ENCODE measurements around the gene CLDN2.

Gene CLDN2

DNA sequence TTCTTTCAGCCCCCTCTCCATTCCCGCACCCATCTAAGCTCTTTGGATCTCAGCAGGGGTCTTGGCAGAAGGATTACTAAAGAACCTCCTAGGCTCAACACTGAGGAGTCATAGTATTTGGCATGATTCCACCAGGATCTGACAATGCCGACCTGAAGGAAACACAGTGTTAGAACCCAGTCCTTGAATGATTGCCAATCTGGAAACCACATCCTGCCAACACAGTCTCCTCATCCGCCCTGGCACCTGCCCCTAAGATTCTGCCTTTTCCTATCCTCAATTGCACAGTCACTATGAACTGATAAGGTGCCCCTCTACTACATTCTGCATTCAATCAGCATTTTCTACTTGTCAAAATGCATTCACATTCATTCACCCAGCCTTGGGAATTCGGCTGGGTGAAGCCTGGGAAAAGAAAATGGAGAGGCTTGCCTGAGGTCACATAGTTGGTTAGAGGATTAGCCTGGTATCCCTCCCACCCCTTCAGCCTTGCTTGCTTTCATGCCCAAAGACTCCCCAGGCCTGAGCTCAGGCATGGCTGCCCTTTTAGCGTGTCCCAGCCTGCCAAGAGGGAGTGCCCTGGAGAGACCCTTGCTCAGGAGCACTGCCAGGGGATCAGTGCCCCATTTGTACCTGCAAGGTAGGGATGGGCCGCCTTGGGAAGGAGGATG lies 2.2 kb upstream of the CLDN2 start:
- peaks cover 0 to 17% (median 6%) of the 10 kb centered on the region in 5 donors for H3K27me3 ChIP-seq (ENCODE audit: control insufficient read depth in 5 of 5, insufficient read depth in 4 of 5, low read length in 5 of 5)
- no peak overlapping the region for H3K27ac ChIP-seq (ENCODE audit: low read depth, low read length)
- H3K4me1 ChIP-seq (ENCODE audit: control insufficient read depth in 5 of 5, insufficient read depth in 5 of 5, low read length in 5 of 5), result peaks cover 0 to 4% (median 0%) of the 10 kb centered on the region in 5 donors
- no peaks in the 10 kb centered on the region for H3K9me3 ChIP-seq (ENCODE audit: control insufficient read depth in 5 of 5, low read length in 5 of 5)
- H3K36me3 ChIP-seq (ENCODE audit: control insufficient read depth in 5 of 5, insufficient read depth in 5 of 5, low read length in 5 of 5), result no peaks in the 10 kb centered on the region
- no peak overlapping the region for H3K9ac ChIP-seq (ENCODE audit: low read length in 5 of 5)
- no peak overlapping the region for H3K4me3 ChIP-seq (ENCODE audit: low read depth in 1 of 5, low read length in 5 of 5)

DNA sequence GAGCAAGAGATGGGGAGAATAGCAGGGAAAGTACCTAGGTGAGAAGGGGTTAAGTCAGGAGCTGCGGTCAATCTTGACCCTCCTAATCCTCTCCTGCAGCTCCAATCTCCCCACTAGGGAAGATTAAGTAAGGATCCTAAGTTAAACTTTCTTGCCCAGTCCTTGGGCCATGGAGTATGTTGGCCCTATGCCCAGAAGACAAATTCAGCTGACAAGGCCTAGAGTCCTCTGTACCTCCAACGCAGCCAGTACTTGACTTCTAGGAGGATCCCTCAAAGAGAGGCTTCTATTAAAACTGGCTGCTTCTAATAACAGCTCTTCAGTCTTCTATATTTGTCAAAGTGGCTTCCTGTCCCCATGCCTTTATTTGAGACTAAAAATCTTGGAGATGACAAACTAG lies 1.4 kb downstream of the CLDN2 start:
- Histone ChIP-seq H3K9ac (ENCODE audit: low read length in 5 of 5) (no peak overlapping the region), H3K27ac (ENCODE audit: low read depth, low read length) (no peak overlapping the region), H3K36me3 (ENCODE audit: control insufficient read depth in 5 of 5, insufficient read depth in 5 of 5, low read length in 5 of 5) (no peaks in the 10 kb centered on the region), H3K27me3 (ENCODE audit: control insufficient read depth in 5 of 5, insufficient read depth in 4 of 5, low read length in 5 of 5) (peaks cover 0 to 17% (median 6%) of the 10 kb centered on the region in 5 donors), H3K4me1 (ENCODE audit: control insufficient read depth in 5 of 5, insufficient read depth in 5 of 5, low read length in 5 of 5) (peaks cover 0 to 4% (median 0%) of the 10 kb centered on the region in 5 donors), H3K9me3 (ENCODE audit: control insufficient read depth in 5 of 5, low read length in 5 of 5) (no peaks in the 10 kb centered on the region), H3K4me3 (ENCODE audit: low read depth in 1 of 5, low read length in 5 of 5) (no peak overlapping the region)

DNA sequence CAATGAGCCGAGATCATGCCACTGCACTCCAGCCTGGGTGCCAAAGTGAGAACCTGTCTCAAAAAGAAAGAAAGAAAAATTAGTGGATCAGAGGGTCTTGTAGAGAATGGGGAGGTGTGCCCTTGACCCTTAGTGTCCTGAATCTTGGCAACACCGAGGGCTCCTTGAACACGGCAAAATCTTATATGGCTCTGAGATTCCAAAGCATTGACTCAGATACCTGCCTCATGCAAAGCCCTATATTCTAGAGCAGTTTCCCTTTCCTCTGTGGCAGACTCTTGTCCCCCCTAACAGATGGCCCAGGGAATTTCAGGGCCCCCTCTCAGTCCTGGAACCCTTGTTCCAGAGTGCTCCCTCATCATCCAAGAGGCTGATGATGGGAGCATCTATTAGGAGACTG lies 6.8 kb downstream of the CLDN2 start:
- H3K9ac ChIP-seq (ENCODE audit: low read length in 5 of 5), result no peak overlapping the region
- H3K9me3 ChIP-seq (ENCODE audit: control insufficient read depth in 5 of 5, low read length in 5 of 5), result no peaks in the 10 kb centered on the region
- no peak overlapping the region for H3K27ac ChIP-seq (ENCODE audit: low read depth, low read length)
- peaks cover 0 to 3% (median 0%) of the 10 kb centered on the region in 5 donors for H3K4me1 ChIP-seq (ENCODE audit: control insufficient read depth in 5 of 5, insufficient read depth in 5 of 5, low read length in 5 of 5)
- no peaks in the 10 kb centered on the region for H3K36me3 ChIP-seq (ENCODE audit: control insufficient read depth in 5 of 5, insufficient read depth in 5 of 5, low read length in 5 of 5)
- no peak overlapping the region for H3K4me3 ChIP-seq (ENCODE audit: low read depth in 1 of 5, low read length in 5 of 5)
- H3K27me3 ChIP-seq (ENCODE audit: control insufficient read depth in 5 of 5, insufficient read depth in 4 of 5, low read length in 5 of 5), result peaks cover 0 to 11% (median 5%) of the 10 kb centered on the region in 5 donors

DNA sequence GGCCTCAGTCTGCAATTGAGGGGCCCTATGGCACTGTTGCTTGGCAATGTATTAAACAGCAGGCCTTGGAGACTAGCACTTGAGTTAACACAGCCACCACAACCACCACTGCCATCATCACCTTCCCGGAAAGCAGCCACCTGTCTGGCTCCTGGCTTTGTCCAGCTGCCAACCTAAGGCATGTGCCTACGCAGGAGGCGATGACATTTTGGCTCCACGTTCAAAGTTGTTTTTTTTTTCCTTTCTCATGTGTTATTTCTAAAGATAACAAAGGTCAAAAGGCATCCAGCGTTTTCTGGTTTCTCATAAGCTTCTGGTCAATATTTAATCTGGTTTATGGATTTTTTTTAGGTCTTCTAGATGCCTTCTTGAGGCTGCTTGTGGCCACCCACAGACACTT lies 7.5 kb downstream of the CLDN2 start:
- no peaks in the 10 kb centered on the region for H3K36me3 ChIP-seq (ENCODE audit: control insufficient read depth in 5 of 5, insufficient read depth in 5 of 5, low read length in 5 of 5)
- no peaks in the 10 kb centered on the region for H3K9me3 ChIP-seq (ENCODE audit: control insufficient read depth in 5 of 5, low read length in 5 of 5)
- H3K4me1 ChIP-seq (ENCODE audit: control insufficient read depth in 5 of 5, insufficient read depth in 5 of 5, low read length in 5 of 5), result peaks cover 0 to 9% (median 0%) of the 10 kb centered on the region in 5 donors
- H3K4me3 ChIP-seq (ENCODE audit: low read depth in 1 of 5, low read length in 5 of 5), result no peak overlapping the region
- no peak overlapping the region for H3K27ac ChIP-seq (ENCODE audit: low read depth, low read length)
- H3K27me3 ChIP-seq (ENCODE audit: control insufficient read depth in 5 of 5, insufficient read depth in 4 of 5, low read length in 5 of 5), result peaks cover 0 to 11% (median 5%) of the 10 kb centered on the region in 5 donors
- H3K9ac ChIP-seq (ENCODE audit: low read length in 5 of 5), result no peak overlapping the region

DNA sequence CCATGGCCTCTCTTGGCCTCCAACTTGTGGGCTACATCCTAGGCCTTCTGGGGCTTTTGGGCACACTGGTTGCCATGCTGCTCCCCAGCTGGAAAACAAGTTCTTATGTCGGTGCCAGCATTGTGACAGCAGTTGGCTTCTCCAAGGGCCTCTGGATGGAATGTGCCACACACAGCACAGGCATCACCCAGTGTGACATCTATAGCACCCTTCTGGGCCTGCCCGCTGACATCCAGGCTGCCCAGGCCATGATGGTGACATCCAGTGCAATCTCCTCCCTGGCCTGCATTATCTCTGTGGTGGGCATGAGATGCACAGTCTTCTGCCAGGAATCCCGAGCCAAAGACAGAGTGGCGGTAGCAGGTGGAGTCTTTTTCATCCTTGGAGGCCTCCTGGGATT lies 8.0 kb downstream of the CLDN2 start:
- Histone ChIP-seq H3K36me3 (ENCODE audit: control insufficient read depth in 5 of 5, insufficient read depth in 5 of 5, low read length in 5 of 5) (no peaks in the 10 kb centered on the region), H3K9me3 (ENCODE audit: control insufficient read depth in 5 of 5, low read length in 5 of 5) (no peaks in the 10 kb centered on the region), H3K27me3 (ENCODE audit: control insufficient read depth in 5 of 5, insufficient read depth in 4 of 5, low read length in 5 of 5) (peaks cover 0 to 11% (median 5%) of the 10 kb centered on the region in 5 donors), H3K4me1 (ENCODE audit: control insufficient read depth in 5 of 5, insufficient read depth in 5 of 5, low read length in 5 of 5) (peaks cover 0 to 15% (median 3%) of the 10 kb centered on the region in 5 donors), H3K27ac (ENCODE audit: low read depth, low read length) (no peak overlapping the region), H3K9ac (ENCODE audit: low read length in 5 of 5) (no peak overlapping the region), H3K4me3 (ENCODE audit: low read depth in 1 of 5, low read length in 5 of 5) (no peak overlapping the region)

DNA sequence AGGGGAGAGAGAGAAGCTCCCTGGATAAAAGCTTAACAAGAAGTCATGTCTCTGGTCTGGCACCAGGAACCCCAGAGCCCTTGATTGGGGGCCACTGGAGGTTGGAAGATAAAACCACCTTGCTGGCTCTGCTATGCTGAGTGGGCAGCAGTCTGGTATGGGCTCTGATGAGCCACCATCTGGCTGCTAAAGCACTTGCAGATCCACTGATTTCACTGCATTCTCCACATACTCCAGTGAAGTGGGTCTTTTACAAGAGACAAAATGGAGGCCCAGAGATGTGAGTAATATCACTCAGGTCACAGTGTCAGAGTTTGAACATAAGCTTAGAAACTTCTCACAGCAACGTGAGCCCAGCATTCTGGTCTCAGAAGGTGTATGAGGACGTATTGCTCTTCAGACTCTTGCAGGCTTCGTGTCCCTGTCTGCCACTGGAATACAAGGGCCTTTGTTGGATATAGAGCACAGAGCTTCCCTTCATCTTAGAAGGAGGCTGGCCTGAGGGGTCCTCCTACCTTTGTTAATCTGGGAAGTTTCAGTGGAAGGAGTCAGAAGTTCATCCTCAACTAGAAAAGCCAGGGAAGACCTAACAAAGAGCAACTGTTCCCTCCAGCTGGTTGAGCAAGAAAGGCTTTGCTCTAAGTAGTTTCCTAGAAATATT lies 11.8 kb downstream of the CLDN2 start:
- Histone ChIP-seq H3K9ac (ENCODE audit: low read length in 5 of 5) (no peak overlapping the region), H3K9me3 (ENCODE audit: control insufficient read depth in 5 of 5, low read length in 5 of 5) (no peaks in the 10 kb centered on the region), H3K4me3 (ENCODE audit: low read depth in 1 of 5, low read length in 5 of 5) (no peak overlapping the region), H3K36me3 (ENCODE audit: control insufficient read depth in 5 of 5, insufficient read depth in 5 of 5, low read length in 5 of 5) (no peaks in the 10 kb centered on the region), H3K27ac (ENCODE audit: low read depth, low read length) (peak overlapping the region; percentile 78), H3K27me3 (ENCODE audit: control insufficient read depth in 5 of 5, insufficient read depth in 4 of 5, low read length in 5 of 5) (peaks cover 0 to 11% (median 3%) of the 10 kb centered on the region in 5 donors), H3K4me1 (ENCODE audit: control insufficient read depth in 5 of 5, insufficient read depth in 5 of 5, low read length in 5 of 5) (peaks cover 0 to 23% (median 10%) of the 10 kb centered on the region in 5 donors)

DNA sequence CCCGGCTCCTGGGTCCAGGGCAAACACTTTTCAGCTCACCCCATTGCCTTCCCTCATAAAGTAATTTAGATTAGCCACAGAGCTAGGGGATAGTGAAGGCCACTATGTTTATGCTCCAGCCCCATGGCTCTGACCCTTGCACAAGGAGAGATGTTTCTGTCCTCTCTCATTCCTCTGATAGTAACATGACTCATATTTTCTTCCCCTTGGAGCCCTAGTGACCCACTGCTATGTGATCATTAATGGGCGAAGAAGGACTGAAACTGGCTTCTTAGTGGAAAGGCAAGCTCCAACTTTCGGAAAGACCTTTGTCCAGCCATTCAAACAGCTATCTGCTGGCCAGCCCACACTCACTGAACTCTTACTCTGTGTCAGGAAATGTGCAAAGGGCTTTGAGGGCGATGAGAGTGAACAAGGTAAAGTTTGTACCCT lies 12.3 kb downstream of the CLDN2 start:
- Histone ChIP-seq H3K4me1 (ENCODE audit: control insufficient read depth in 5 of 5, insufficient read depth in 5 of 5, low read length in 5 of 5) (peaks cover 0 to 23% (median 10%) of the 10 kb centered on the region in 5 donors), H3K27me3 (ENCODE audit: control insufficient read depth in 5 of 5, insufficient read depth in 4 of 5, low read length in 5 of 5) (peaks cover 0 to 11% (median 3%) of the 10 kb centered on the region in 5 donors), H3K9ac (ENCODE audit: low read length in 5 of 5) (no peak overlapping the region), H3K27ac (ENCODE audit: low read depth, low read length) (peak overlapping the region; percentile 78), H3K9me3 (ENCODE audit: control insufficient read depth in 5 of 5, low read length in 5 of 5) (no peaks in the 10 kb centered on the region), H3K36me3 (ENCODE audit: control insufficient read depth in 5 of 5, insufficient read depth in 5 of 5, low read length in 5 of 5) (peaks cover 0 to 1% (median 0%) of the 10 kb centered on the region in 5 donors), H3K4me3 (ENCODE audit: low read depth in 1 of 5, low read length in 5 of 5) (no peak overlapping the region)

DNA sequence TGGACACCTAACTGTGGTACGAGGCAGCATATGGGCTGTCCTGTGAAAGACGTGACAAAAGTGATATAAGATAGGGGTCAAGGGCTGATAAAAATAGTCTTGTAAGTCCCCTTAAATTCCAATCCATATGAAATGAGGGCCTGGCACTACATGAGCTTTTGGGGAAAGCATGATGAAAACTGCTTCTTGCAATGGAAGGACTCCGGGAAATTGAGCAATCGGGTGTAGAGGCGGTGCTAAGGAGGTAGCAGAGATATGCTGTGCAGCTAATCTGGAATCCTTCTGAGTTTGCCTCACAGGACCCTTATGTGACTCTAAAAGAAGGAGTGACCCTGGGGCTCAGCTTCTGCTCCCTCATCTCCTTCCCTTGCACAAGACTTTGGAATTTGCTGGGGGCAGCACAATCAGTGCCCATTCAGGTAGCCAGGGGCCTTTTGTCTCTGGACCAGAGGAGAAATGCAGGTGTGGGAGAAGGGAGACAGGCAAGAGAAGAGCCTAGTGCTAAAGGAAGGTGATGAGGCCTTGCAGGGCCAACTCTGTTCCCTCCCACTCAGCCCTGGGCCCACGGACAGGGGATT lies 12.8 kb downstream of the CLDN2 start:
- Histone ChIP-seq H3K4me3 (ENCODE audit: low read depth in 1 of 5, low read length in 5 of 5) (no peak overlapping the region), H3K4me1 (ENCODE audit: control insufficient read depth in 5 of 5, insufficient read depth in 5 of 5, low read length in 5 of 5) (peaks cover 0 to 23% (median 10%) of the 10 kb centered on the region in 5 donors), H3K9ac (ENCODE audit: low read length in 5 of 5) (peak overlapping the region in 1 of 5 donors; percentile 22), H3K27me3 (ENCODE audit: control insufficient read depth in 5 of 5, insufficient read depth in 4 of 5, low read length in 5 of 5) (peaks cover 0 to 11% (median 3%) of the 10 kb centered on the region in 5 donors), H3K9me3 (ENCODE audit: control insufficient read depth in 5 of 5, low read length in 5 of 5) (no peaks in the 10 kb centered on the region), H3K27ac (ENCODE audit: low read depth, low read length) (peak overlapping the region; percentile 78), H3K36me3 (ENCODE audit: control insufficient read depth in 5 of 5, insufficient read depth in 5 of 5, low read length in 5 of 5) (peaks cover 0 to 4% (median 0%) of the 10 kb centered on the region in 5 donors)

DNA sequence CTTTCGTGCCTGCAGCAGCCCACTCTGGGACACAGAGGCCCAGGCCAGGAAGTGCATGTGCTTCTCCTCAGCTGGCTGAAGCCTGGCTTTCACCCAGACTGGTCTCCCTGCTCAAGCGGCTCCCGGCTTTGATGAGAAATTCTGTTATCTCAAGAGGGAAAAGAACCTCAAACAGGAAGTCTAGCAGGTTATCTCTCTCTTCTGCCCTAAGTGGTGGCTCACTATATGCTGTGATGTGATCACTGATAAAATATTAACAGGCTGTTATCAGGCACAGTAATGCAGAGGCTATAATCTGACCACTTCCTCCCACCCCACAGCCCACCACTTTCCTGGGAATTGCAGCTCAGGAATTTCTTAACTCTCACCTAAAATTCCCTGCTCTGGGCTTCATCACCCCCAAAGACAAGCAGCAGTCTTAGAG lies 13.3 kb downstream of the CLDN2 start:
- H3K4me1 ChIP-seq (ENCODE audit: control insufficient read depth in 5 of 5, insufficient read depth in 5 of 5, low read length in 5 of 5), result peaks cover 0 to 23% (median 10%) of the 10 kb centered on the region in 5 donors
- no peaks in the 10 kb centered on the region for H3K9me3 ChIP-seq (ENCODE audit: control insufficient read depth in 5 of 5, low read length in 5 of 5)
- H3K4me3 ChIP-seq (ENCODE audit: low read depth in 1 of 5, low read length in 5 of 5), result no peak overlapping the region
- H3K9ac ChIP-seq (ENCODE audit: low read length in 5 of 5), result peak overlapping the region in 1 of 5 donors; percentile 22
- H3K27ac ChIP-seq (ENCODE audit: low read depth, low read length), result peak overlapping the region; percentile 78
- H3K27me3 ChIP-seq (ENCODE audit: control insufficient read depth in 5 of 5, insufficient read depth in 4 of 5, low read length in 5 of 5), result peaks cover 0 to 11% (median 3%) of the 10 kb centered on the region in 5 donors
- peaks cover 0 to 8% (median 0%) of the 10 kb centered on the region in 5 donors for H3K36me3 ChIP-seq (ENCODE audit: control insufficient read depth in 5 of 5, insufficient read depth in 5 of 5, low read length in 5 of 5)

DNA sequence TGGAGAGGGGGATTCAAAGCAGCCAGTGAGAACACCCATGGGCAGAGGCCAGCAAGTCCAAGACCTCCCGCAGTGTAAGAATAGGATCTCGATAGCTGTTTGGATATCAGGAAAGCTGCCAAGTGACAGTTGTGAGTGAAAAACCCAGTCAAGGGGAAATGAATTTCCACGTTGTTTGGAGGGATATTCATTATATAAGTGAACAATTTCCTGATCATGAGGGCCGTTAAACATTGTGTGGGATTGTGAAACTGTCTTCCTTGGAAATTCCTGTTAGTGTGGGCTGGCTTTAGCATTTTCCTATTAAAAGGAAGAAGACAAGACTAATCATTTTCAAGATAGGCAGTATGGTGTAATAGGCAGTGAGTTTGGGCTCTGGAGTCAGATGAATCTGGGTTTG lies 15.0 kb downstream of the CLDN2 start:
- Histone ChIP-seq H3K9ac (ENCODE audit: low read length in 5 of 5) (no peak overlapping the region), H3K27me3 (ENCODE audit: control insufficient read depth in 5 of 5, insufficient read depth in 4 of 5, low read length in 5 of 5) (peaks cover 0 to 10% (median 0%) of the 10 kb centered on the region in 5 donors), H3K27ac (ENCODE audit: low read depth, low read length) (peak overlapping the region; percentile 42), H3K4me3 (ENCODE audit: low read depth in 1 of 5, low read length in 5 of 5) (no peak overlapping the region), H3K4me1 (ENCODE audit: control insufficient read depth in 5 of 5, insufficient read depth in 5 of 5, low read length in 5 of 5) (peaks cover 0 to 23% (median 10%) of the 10 kb centered on the region in 5 donors), H3K36me3 (ENCODE audit: control insufficient read depth in 5 of 5, insufficient read depth in 5 of 5, low read length in 5 of 5) (peaks cover 0 to 13% (median 0%) of the 10 kb centered on the region in 5 donors), H3K9me3 (ENCODE audit: control insufficient read depth in 5 of 5, low read length in 5 of 5) (no peaks in the 10 kb centered on the region)
